ENCODE data around the gene REL.

DNA sequence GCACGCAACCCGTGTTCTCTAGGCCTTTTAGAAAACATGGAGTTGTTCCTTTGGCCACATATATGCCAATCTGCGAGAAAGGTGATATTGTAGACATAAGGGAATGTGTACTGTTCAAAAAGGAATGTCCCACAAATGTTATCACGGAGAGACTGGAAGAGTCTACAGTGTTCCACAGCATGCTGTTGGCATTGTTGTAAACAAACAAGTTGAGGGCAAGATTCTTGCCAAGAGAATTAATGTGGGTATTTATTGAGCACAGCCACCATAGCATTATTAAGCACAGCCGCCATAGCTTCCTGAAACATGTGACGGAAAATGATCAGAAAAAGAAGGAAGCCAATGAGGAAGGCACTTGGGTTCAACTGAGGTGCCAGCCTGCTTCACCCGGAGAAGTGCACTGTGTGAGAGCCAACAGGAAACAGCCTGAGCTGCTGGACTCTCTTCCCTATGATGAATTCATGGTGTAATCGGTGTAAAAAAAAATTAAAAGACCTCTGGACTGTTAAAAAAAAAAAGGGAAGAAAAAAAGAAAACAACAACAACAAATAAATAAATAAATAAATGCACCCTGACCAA is 29.0 kb upstream of the REL start:
- TF ChIP-seq ZFY (CRISPR knock-in tag; IDR thresholded peaks at IDR 0.05) = no peak
- TF ChIP-seq, protein P1, sequence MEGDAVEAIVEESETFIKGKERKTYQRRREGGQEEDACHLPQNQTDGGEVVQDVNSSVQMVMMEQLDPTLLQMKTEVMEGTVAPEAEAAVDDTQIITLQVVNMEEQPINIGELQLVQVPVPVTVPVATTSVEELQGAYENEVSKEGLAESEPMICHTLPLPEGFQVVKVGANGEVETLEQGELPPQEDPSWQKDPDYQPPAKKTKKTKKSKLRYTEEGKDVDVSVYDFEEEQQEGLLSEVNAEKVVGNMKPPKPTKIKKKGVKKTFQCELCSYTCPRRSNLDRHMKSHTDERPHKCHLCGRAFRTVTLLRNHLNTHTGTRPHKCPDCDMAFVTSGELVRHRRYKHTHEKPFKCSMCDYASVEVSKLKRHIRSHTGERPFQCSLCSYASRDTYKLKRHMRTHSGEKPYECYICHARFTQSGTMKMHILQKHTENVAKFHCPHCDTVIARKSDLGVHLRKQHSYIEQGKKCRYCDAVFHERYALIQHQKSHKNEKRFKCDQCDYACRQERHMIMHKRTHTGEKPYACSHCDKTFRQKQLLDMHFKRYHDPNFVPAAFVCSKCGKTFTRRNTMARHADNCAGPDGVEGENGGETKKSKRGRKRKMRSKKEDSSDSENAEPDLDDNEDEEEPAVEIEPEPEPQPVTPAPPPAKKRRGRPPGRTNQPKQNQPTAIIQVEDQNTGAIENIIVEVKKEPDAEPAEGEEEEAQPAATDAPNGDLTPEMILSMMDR (CRISPR knock-in tag; IDR thresholded peaks at IDR 0.05) = no peak
- TF ChIP-seq ETV6 (CRISPR knock-in tag; conservative IDR thresholded peaks at IDR 0.05) = no peak
- no peak for TF ChIP-seq ZSCAN29 (CRISPR knock-in tag; conservative IDR thresholded peaks at IDR 0.05)
- no peak for TF ChIP-seq PHF8 (CRISPR knock-in tag; IDR thresholded peaks at IDR 0.05)
- TF ChIP-seq, protein P2, sequence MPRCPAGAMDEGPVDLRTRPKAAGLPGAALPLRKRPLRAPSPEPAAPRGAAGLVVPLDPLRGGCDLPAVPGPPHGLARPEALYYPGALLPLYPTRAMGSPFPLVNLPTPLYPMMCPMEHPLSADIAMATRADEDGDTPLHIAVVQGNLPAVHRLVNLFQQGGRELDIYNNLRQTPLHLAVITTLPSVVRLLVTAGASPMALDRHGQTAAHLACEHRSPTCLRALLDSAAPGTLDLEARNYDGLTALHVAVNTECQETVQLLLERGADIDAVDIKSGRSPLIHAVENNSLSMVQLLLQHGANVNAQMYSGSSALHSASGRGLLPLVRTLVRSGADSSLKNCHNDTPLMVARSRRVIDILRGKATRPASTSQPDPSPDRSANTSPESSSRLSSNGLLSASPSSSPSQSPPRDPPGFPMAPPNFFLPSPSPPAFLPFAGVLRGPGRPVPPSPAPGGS (CRISPR knock-in tag; IDR thresholded peaks at IDR 0.05) = no peak
- TF ChIP-seq ZNF773 (CRISPR knock-in tag; IDR thresholded peaks at IDR 0.05; ENCODE audit: borderline replicate concordance) = no peak
- no peak for TF ChIP-seq MAZ (IDR thresholded peaks at IDR 0.05; ENCODE audit: borderline replicate concordance, low read depth, low read length)
- TF ChIP-seq MAZ (CRISPR knock-in tag; IDR thresholded peaks at IDR 0.05; ENCODE audit: low read depth) = no peak
- TF ChIP-seq POLR2A (IDR thresholded peaks at IDR 0.05; ENCODE audit: insufficient read depth in 1 of 2, low read depth in 2 of 2, low read length in 2 of 2) = no peak
- TF ChIP-seq ZNF264 (CRISPR knock-in tag; IDR thresholded peaks at IDR 0.05) = no peak
- no peak for TF ChIP-seq EZH2 (conservative IDR thresholded peaks at IDR 0.05; ENCODE audit: low read depth, low read length)
